GM12878 (cell line): Measurements from ENCODE around the gene ADCY2. TPM values are rescaled to one million over a fixed set of nuclear protein-coding genes. Genes with fewer than 3 reads are reported as not detected.

Source experiments
- ATAC-seq: fragments of 200-7000 bp; cut with Tn5 transposase; 3 replicates; pipeline ENCODE4 v1.9.1; 2020; ENCODE audit warnings: mild to moderate bottlenecking, moderate library complexity
- BruUV-seq: library from RNA; stranded (reverse); fragments of 400-500 nt; replicated peaks from 2 replicates; lab custom pipeline; 2021; lab: Mats Ljungman, UMichigan
- CTCF ChIA-PET: fragments of 300-600 bp; sonication (Branson Sonifier 250); formaldehyde crosslinking; extraction: SDS; loops from one replicate; lab custom pipeline; 2021; ENCODE audit warnings: inconsistent platforms; lab: Yijun Ruan, JAX
- POLR2A ChIA-PET: fragments of 350-600 bp; formaldehyde crosslinking; extraction: SDS; loops from one replicate; lab custom pipeline; 2021; ENCODE audit warnings: inconsistent platforms; lab: Charles Lee
- RAD21 ChIA-PET: fragments of 300-600 bp; sonication (Branson Sonifier 250); formaldehyde crosslinking; loops from one replicate; lab custom pipeline; 2023; ENCODE audit warnings: antibody characterized with exemption; ENCODE audit not compliant: unreplicated experiment; lab: Charles Lee
- SMC1A ChIA-PET: fragments of 300-600 bp; sonication (Branson Sonifier 250); formaldehyde crosslinking; loops from one replicate; lab custom pipeline; 2023; ENCODE audit not compliant: unreplicated experiment, uncharacterized antibody; lab: Charles Lee
- DNase-seq: peaks from one replicate; pipeline ENCODE4 v3.0.0-alpha.2; 2011; ENCODE audit warnings: low read depth, low spot score
- FAIRE-seq: peaks from 3 replicates; lab custom pipeline; 2011; peaks lifted over from hg19 to GRCh38; lab: Jason Lieb, UNC
- H2AFZ ChIP-seq: 2 replicates; pipeline ENCODE4 v1.6.0; 2011; ENCODE audit warnings: low read depth, low read length, control low read depth; ENCODE audit not compliant: control insufficient read depth
- H3K27ac ChIP-seq: 2 replicates; pipeline ENCODE4 v1.5.1; 2011; ENCODE audit warnings: control low read depth; ENCODE audit not compliant: control insufficient read depth, insufficient read depth
- H3K27me3 ChIP-seq, 2 experiments: replicated peaks in 1 of 2; 2 replicates each; pipeline versions ENCODE4 v1.6.0 to v1.6.1; 2011; ENCODE audit warnings: low read length in 1 of 2; ENCODE audit not compliant: control insufficient read depth in 2 of 2, insufficient read depth in 2 of 2
- H3K36me3 ChIP-seq, 2 experiments: 2 replicates each; pipeline ENCODE4 v1.5.1; 2011; ENCODE audit warnings: low read length in 1 of 2; ENCODE audit not compliant: control insufficient read depth in 2 of 2, insufficient read depth in 2 of 2
- H3K4me1 ChIP-seq: 2 replicates; pipeline ENCODE4 v1.6.1; 2011; ENCODE audit warnings: mild to moderate bottlenecking, low read length, moderate library complexity, mixed read lengths; ENCODE audit not compliant: control insufficient read depth, insufficient read depth
- H3K4me2 ChIP-seq: 2 replicates; pipeline ENCODE4 v1.6.0; 2011; ENCODE audit warnings: control low read depth; ENCODE audit not compliant: control insufficient read depth, insufficient read depth
- H3K4me3 ChIP-seq: fragments of 200-600 bp; sonication (generic); 2 replicates; pipeline ENCODE4 v1.5.1; 2016
- H3K79me2 ChIP-seq: 2 replicates; pipeline ENCODE4 v1.6.0; 2011; ENCODE audit warnings: low read length; ENCODE audit not compliant: control insufficient read depth, insufficient read depth
- H3K9ac ChIP-seq: 2 replicates; pipeline ENCODE4 v1.8.0; 2011; ENCODE audit warnings: low read length, control low read depth, mixed read lengths; ENCODE audit not compliant: control insufficient read depth, insufficient read depth
- H3K9me3 ChIP-seq: replicated peaks from 3 replicates; pipeline ENCODE4 v1.5.1; 2011; ENCODE audit warnings: mild to moderate bottlenecking, low read length; ENCODE audit not compliant: control insufficient read depth, insufficient read depth
- H4K20me1 ChIP-seq: 2 replicates; pipeline ENCODE4 v1.6.0; 2011; ENCODE audit not compliant: control insufficient read depth, insufficient read depth
- HDAC2 ChIP-seq: fragments of 200-600 bp; sonication (generic); IDR thresholded peaks from 2 replicates; pipeline ENCODE4 v1.6.1; 2017
- PML ChIP-seq: IDR thresholded peaks from 2 replicates; pipeline ENCODE4 v1.6.1; 2012; ENCODE audit warnings: low read length, inconsistent platforms
- WGBS: methylation state at CpG from one replicate; pipeline ENCODE4 v1.1.6; 2016; ENCODE audit warnings: low lambda C conversion rate; ENCODE audit not compliant: insufficient replicate concordance, insufficient coverage; ENCODE audit errors: missing lambda C conversion rate; 5-methylcytosine and 5-hydroxymethylcytosine counted together
- in situ Hi-C: fragments of 300-500 bp; cut with MboI; formaldehyde crosslinking; loops from 9 replicates; pipeline ENCODE4 v1.14.3; 2018; ENCODE audit warnings: mixed read lengths
- intact Hi-C: fragments of 100-400 bp; cut with micrococcal nuclease; formaldehyde crosslinking; loops from one replicate; pipeline ENCODE4 v1.14.2; 2022; ENCODE audit not compliant: unreplicated experiment
- polyA plus RNA-seq, 11 experiments: library from polyadenylated mRNA; depleted of rRNA in 4 of 11; unstranded in 6 of 11; stranded (reverse) in 5 of 11; fragments of >200 nt; fragmentation: Nextera tagmentation in 4 of 11; fragmentation: Illumina TruSeq in 1 of 11; extraction: Ambion mirVana in 4 of 11; extraction: Trizol in 1 of 11; gene quantifications; 1 replicate in 1 of 11; 2 replicates in 10 of 11; pipeline versions ENCODE4 v1.2.1 to v1.2.3, GENCODE V29; 2011 to 2016; ENCODE audit warnings: inconsistent platforms in 2 of 11, missing spikeins in 2 of 11, low read depth in 1 of 11
- total RNA-seq, 4 experiments: library from RNA; depleted of rRNA in 3 of 4; stranded (reverse); fragments of >200 nt in 3 of 4; fragmentation: Illumina TruSeq in 1 of 4; extraction: Trizol in 1 of 4; gene quantifications; 2 replicates each; pipeline versions ENCODE4 v1.2.1 to v1.2.3, GENCODE V29; 2013 to 2021
- TF ChIP-seq, protein P1 (sequence below): fragments of 150-350 bp; IDR thresholded peaks from 2 replicates; pipeline ENCODE4 v1.6.1; 2016; ENCODE audit warnings: low read depth, low read length

ADCY2 gene
- total and polyA plus RNA-seq, 10 of the 15 experiments (the other 5 are each of a cell fraction or from before 2014, with no cell fraction given): 0.07 to 0.26 TPM; not detected in 8

DNA sequence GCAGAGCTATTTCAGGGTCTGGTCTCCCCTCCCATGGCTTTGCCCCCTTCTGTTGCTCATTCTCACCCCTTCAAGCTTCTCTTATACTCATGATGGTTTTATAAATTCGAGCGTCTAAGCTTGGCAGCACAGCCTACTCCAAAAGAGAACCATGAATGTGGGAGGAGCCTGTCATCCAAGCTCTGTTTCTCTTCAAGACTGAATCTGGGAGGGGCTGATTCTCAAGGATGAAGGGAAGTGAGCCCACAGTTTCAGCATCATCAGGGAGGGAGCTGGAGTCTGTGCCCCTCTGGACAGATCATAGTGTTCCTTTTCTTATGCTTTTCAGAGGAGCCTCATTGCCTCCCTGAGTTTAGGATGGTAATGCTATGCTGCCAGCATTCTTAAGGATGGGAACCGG, 286.4 kb downstream of the ADCY2 start:
- no peak for FAIRE-seq

DNA sequence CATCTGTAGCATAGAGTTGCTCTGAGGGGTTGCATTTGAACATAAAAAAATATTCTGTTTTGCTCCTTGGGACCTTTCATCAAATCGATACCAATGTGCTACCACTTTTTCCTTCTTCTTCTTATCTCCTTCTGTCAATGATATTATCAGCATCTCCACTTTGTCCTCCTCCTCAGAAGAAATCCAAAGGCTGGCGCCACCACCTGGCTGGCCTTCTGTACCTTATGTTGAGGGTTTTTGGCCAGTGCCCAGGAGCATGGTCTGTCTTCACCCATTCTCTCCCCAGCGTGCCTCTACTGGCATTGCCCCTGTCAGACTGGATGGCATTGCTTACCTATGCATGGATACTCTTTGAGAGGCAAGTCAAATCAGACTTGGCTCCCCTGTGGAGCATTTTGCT, 287.8 kb downstream of the ADCY2 start:
- in situ Hi-C loops: no loop called here
- no peak for DNase-seq
- TF ChIP-seq, protein P1, sequence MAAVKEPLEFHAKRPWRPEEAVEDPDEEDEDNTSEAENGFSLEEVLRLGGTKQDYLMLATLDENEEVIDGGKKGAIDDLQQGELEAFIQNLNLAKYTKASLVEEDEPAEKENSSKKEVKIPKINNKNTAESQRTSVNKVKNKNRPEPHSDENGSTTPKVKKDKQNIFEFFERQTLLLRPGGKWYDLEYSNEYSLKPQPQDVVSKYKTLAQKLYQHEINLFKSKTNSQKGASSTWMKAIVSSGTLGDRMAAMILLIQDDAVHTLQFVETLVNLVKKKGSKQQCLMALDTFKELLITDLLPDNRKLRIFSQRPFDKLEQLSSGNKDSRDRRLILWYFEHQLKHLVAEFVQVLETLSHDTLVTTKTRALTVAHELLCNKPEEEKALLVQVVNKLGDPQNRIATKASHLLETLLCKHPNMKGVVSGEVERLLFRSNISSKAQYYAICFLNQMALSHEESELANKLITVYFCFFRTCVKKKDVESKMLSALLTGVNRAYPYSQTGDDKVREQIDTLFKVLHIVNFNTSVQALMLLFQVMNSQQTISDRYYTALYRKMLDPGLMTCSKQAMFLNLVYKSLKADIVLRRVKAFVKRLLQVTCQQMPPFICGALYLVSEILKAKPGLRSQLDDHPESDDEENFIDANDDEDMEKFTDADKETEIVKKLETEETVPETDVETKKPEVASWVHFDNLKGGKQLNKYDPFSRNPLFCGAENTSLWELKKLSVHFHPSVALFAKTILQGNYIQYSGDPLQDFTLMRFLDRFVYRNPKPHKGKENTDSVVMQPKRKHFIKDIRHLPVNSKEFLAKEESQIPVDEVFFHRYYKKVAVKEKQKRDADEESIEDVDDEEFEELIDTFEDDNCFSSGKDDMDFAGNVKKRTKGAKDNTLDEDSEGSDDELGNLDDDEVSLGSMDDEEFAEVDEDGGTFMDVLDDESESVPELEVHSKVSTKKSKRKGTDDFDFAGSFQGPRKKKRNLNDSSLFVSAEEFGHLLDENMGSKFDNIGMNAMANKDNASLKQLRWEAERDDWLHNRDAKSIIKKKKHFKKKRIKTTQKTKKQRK: no peak
- TF ChIP-seq HDAC2: no peak
- WGBS: 15% methylated on average over 3 of the region's 3 CpGs
- H3K4me1 ChIP-seq: no peaks in the 10 kb centered on the region
- no peak overlapping the region for H3K4me2 ChIP-seq
- H4K20me1 ChIP-seq: no peaks in the 10 kb centered on the region
- POLR2A ChIA-PET: no interaction called here
- H3K36me3 ChIP-seq: no peaks in the 10 kb centered on the region
- BruUV-seq: no TSS peak
- ATAC-seq: no peak
- no peaks in the 10 kb centered on the region for H3K79me2 ChIP-seq
- no peak for FAIRE-seq
- SMC1A ChIA-PET: no interaction called here
- CTCF ChIA-PET: no interaction called here
- H3K4me3 ChIP-seq: no peak overlapping the region
- H3K27ac ChIP-seq: no peak overlapping the region
- no peaks in the 10 kb centered on the region for H3K9me3 ChIP-seq
- intact Hi-C loops: no loop called here
- no peak overlapping the region for H3K9ac ChIP-seq
- no peaks in the 10 kb centered on the region for H3K27me3 ChIP-seq
- H2AFZ ChIP-seq: no peak overlapping the region
- RAD21 ChIA-PET: no interaction called here

More for the DNA sequence above, 286.4 kb downstream of the ADCY2 start:
- ChIA-PET POLR2A (no interaction called here), SMC1A (interaction anchor here (1.3 kb wide), 1 partner anchor 64 kb away, joined by 3 read pairs; no protein-coding TSS in a partner anchor), RAD21 (no interaction called here), CTCF (interaction anchor here (0.6 kb wide), 1 partner anchor 129 kb away, joined by 3 read pairs; no protein-coding TSS in a partner anchor)
- no peaks in the 10 kb centered on the region for H3K79me2 ChIP-seq
- ATAC-seq (no peak), DNase-seq (no peak)
- H3K4me2 ChIP-seq: no peak overlapping the region
- H3K4me1 ChIP-seq: no peaks in the 10 kb centered on the region
- no peaks in the 10 kb centered on the region for H3K27me3 ChIP-seq
- no peak for TF ChIP-seq PML
- no peak overlapping the region for H3K27ac ChIP-seq
- no peak overlapping the region for H2AFZ ChIP-seq
- intact Hi-C loops (no loop called here), in situ Hi-C loops (no loop called here)
- no peaks in the 10 kb centered on the region for H3K36me3 ChIP-seq
- H3K9me3 ChIP-seq: no peaks in the 10 kb centered on the region
- no peak overlapping the region for H3K4me3 ChIP-seq
- 33% methylated on average over 3 of the region's 3 CpGs for WGBS
- no TSS peak for BruUV-seq
- H3K9ac ChIP-seq: no peak overlapping the region
- no peaks in the 10 kb centered on the region for H4K20me1 ChIP-seq
